Stimulated activated CD4-positive, alpha-beta T cell treated with anti-CD3 and anti-CD28 coated beads, Interleukin-1b, Interleukin-23, amount 100 ng/mL, for 1 hour (primary cell): ENCODE measurements around the gene SPO11.

Experiments used
- DNase-seq, 2 donors: peaks; one replicate each; pipeline ENCODE4 v3.0.0-alpha.2; 2020; ENCODE audit warnings: low read depth in 2 of 2

Gene SPO11

GRCh38 chr20:57310821-57311514 lies 18.6 kb upstream of the SPO11 start:
- DNase-seq = no peak

GRCh38 chr20:57312138-57312537 lies 17.5 kb upstream of the SPO11 start:
- no peak for DNase-seq

GRCh38 chr20:57313230-57313629 lies 16.4 kb upstream of the SPO11 start:
- DNase-seq = no peak

- DNase-seq = no peak
These were observed 15.7 kb upstream of the SPO11 start for GRCh38 chr20:57313951-57314350.

GRCh38 chr20:57315083-57315975 lies 14.3 kb upstream of the SPO11 start:
- no peak for DNase-seq

- no peak for DNase-seq
These were observed 13.6 kb upstream of the SPO11 start for GRCh38 chr20:57315976-57316480.

GRCh38 chr20:57316795-57317201 lies 12.8 kb upstream of the SPO11 start:
- DNase-seq = no peak

GRCh38 chr20:57317316-57317788 lies 12.3 kb upstream of the SPO11 start:
- no peak for DNase-seq

GRCh38 chr20:57317789-57318371 lies 11.7 kb upstream of the SPO11 start:
- no peak for DNase-seq

- no peak for DNase-seq
These were observed 10.0 kb upstream of the SPO11 start for GRCh38 chr20:57319584-57319983.

- no peak for DNase-seq
These were observed 9.2 kb upstream of the SPO11 start for GRCh38 chr20:57320358-57320757.

- no peak for DNase-seq
These were observed 8.5 kb upstream of the SPO11 start for GRCh38 chr20:57321142-57321541.

- no peak for DNase-seq
These were observed 7.1 kb upstream of the SPO11 start for GRCh38 chr20:57322476-57322875.

- DNase-seq = no peak
These were observed 6.6 kb upstream of the SPO11 start for GRCh38 chr20:57323034-57323433.

GRCh38 chr20:57325632-57326356 lies 3.8 kb upstream of the SPO11 start:
- no peak for DNase-seq

GRCh38 chr20:57326667-57327455 lies 2.7 kb upstream of the SPO11 start:
- no peak for DNase-seq

- DNase-seq = no peak
These were observed 1.8 kb upstream of the SPO11 start for GRCh38 chr20:57327820-57328219.

- DNase-seq = no peak
These were observed 1.4 kb downstream of the SPO11 start for GRCh38 chr20:57330998-57331397.

- no peak for DNase-seq
These were observed 2.8 kb downstream of the SPO11 start for GRCh38 chr20:57332105-57333089.

GRCh38 chr20:57335392-57335791 lies 5.8 kb downstream of the SPO11 start:
- no peak for DNase-seq
